Measurements from ENCODE around the gene CCDC186. TPM values are rescaled to one million over a fixed set of nuclear protein-coding genes. Genes with fewer than 3 reads are reported as not detected.

Gene CCDC186
- total RNA-seq, 1 experiment from 2014 or later: 17.1 TPM

DNA sequence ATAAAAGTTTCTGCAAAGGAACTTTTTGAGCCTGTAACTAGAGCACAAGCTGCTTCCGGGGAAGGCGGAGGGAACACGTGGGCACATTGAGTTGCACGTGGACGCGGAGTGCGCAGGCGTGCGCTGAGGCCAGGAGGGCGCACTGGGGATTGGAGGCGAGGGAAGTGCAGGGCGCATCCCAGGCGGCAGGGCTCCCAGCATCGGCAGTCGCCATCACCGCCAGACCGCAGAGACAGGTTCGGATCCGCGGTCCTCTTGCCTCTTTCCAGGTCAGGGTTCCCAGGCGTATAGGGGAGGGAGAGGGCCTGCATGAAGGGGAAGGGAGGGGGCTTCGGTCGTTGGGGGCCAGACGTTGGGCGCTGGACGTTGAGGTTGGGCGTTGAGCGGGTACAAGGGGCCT lies 5.1 kb upstream of the CCDC186 start, which contains the start of gene TDRD1:
Gene TDRD1, plus strand, starts transcription at position 206 of the 400 bp plus-strand sequence. CDS start 8,479 bp downstream, outside the sequence.
- ChIA-PET POLR2A (interaction anchor here (2.2 kb wide), 1 partner anchor 9 kb away, joined by 4 read pairs; no protein-coding TSS in a partner anchor), RAD21 (ENCODE audit: low non-redundant PET in 1 of 2, low total read pairs in 2 of 2, uncharacterized antibody in 2 of 2, unreplicated experiment in 2 of 2) (no interaction called here), CTCF (no interaction called here)
- TF ChIP-seq SP1 (IDR thresholded peaks at IDR 0.05; ENCODE audit: low read depth) (no peak), SRF (IDR thresholded peaks at IDR 0.05; ENCODE audit: low read depth) (no peak), POLR2A (IDR thresholded peaks at IDR 0.05; ENCODE audit: borderline replicate concordance, extremely low read depth, insufficient read depth, insufficient read length) (no peak), REST (IDR thresholded peaks at IDR 0.05; ENCODE audit: low read depth) (no peak), MAX (IDR thresholded peaks at IDR 0.05) (no peak), EZH2 (IDR thresholded peaks at IDR 0.05) (no peak), SIN3A (IDR thresholded peaks at IDR 0.05; ENCODE audit: low read depth) (no peak), ATF3 (IDR thresholded peaks at IDR 0.05) (no peak), ZNF274 (IDR thresholded peaks at IDR 0.05; ENCODE audit: low read depth, low read length) (no peak), EZH2phosphoT487 (IDR thresholded peaks at IDR 0.05; ENCODE audit: borderline replicate concordance) (no peak), FOSL1 (IDR thresholded peaks at IDR 0.05; ENCODE audit: low read depth) (no peak), JUND (IDR thresholded peaks at IDR 0.05) (no peak), YY1 (IDR thresholded peaks at IDR 0.05; ENCODE audit: extremely low read depth, insufficient replicate concordance, low read depth, low read length) (no peak), ELF1 (IDR thresholded peaks at IDR 0.05; ENCODE audit: borderline replicate concordance, low read depth) (no peak)
- TF ChIP-seq, protein P1, sequence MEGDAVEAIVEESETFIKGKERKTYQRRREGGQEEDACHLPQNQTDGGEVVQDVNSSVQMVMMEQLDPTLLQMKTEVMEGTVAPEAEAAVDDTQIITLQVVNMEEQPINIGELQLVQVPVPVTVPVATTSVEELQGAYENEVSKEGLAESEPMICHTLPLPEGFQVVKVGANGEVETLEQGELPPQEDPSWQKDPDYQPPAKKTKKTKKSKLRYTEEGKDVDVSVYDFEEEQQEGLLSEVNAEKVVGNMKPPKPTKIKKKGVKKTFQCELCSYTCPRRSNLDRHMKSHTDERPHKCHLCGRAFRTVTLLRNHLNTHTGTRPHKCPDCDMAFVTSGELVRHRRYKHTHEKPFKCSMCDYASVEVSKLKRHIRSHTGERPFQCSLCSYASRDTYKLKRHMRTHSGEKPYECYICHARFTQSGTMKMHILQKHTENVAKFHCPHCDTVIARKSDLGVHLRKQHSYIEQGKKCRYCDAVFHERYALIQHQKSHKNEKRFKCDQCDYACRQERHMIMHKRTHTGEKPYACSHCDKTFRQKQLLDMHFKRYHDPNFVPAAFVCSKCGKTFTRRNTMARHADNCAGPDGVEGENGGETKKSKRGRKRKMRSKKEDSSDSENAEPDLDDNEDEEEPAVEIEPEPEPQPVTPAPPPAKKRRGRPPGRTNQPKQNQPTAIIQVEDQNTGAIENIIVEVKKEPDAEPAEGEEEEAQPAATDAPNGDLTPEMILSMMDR (IDR thresholded peaks at IDR 0.05 in 2 of 3, conservative IDR thresholded peaks at IDR 0.05 in 1 of 3; ENCODE audit: borderline replicate concordance in 1 of 3, insufficient read depth in 1 of 3, low read depth in 2 of 3, low read length in 2 of 3): no peak
- H4K20me1 ChIP-seq (ENCODE audit: insufficient read depth): no peaks in the 10 kb centered on the region
- intact Hi-C loops (cut with micrococcal nuclease): no loop called here
- no peak for ATAC-seq
- no peaks in the 10 kb centered on the region for H3K9me2 ChIP-seq (ENCODE audit: insufficient read depth)
- H3K9ac ChIP-seq (ENCODE audit: low read length): no peak within 1 kb of the TSS
- no TSS peak for BruUV-seq (replicated peaks)
- no peaks in the 10 kb centered on the region for H3K9me3 ChIP-seq (ENCODE audit: control insufficient read depth in 1 of 2, insufficient read depth in 1 of 2, low read depth in 1 of 2, low read length in 2 of 2)
- H3K4me3 ChIP-seq (replicated peaks in 1 of 2; ENCODE audit: low read depth in 1 of 2, low read length in 2 of 2): no peak within 1 kb of the TSS
- H3K4me1 ChIP-seq (ENCODE audit: control insufficient read depth in 1 of 2, insufficient read depth in 2 of 2, low read length in 2 of 2): peaks cover 3 to 8% of the 10 kb centered on the region in 2 experiments; a peak in 2 of 4 replicates
- no peak for DNase-seq (ENCODE audit: low read depth, low spot score)
- H3K27ac ChIP-seq (ENCODE audit: low read depth, low read length): no peak within 1 kb of the TSS
- no peaks in the 10 kb centered on the region for H3K36me3 ChIP-seq (ENCODE audit: control insufficient read depth in 1 of 2, insufficient read depth in 2 of 2, low read length in 2 of 2)
- no peaks in the 10 kb centered on the region for H3K27me3 ChIP-seq (ENCODE audit: insufficient read depth, low read length)
- no peaks in the 10 kb centered on the region for H3K79me2 ChIP-seq (ENCODE audit: insufficient read depth, low read length)
- H2AFZ ChIP-seq (ENCODE audit: low read depth, low read length, poor library complexity, severe bottlenecking): no peak within 1 kb of the TSS
- H3K4me2 ChIP-seq (ENCODE audit: low read length): no peak within 1 kb of the TSS
